SK-N-MC (cell line): ENCODE measurements around the gene HSPA1L.
"Not testable (repeated sequence)": the region's sequence is repeated elsewhere in the genome, so short reads cannot be mapped to it uniquely, and the experiment has no call there.

Source experiments
- DNase-seq: peaks from one replicate; pipeline ENCODE4 v3.0.0-alpha.2; 2011; ENCODE audit warnings: low read depth, low spot score
- H3K27ac ChIP-seq: fragments of 200-600 bp; sonication (generic); 2 replicates; pipeline ENCODE4 v1.5.1; 2016; ENCODE audit warnings: mixed run types
- H3K36me3 ChIP-seq: fragments of 200-600 bp; sonication (generic); 2 replicates; pipeline ENCODE4 v1.6.1; 2017; ENCODE audit warnings: antibody characterized with exemption, low read length, mixed read lengths; ENCODE audit not compliant: insufficient read depth
- H3K4me3 ChIP-seq: fragments of 200-600 bp; sonication (generic); 2 replicates; pipeline ENCODE4 v1.5.1; 2016
- H3K9ac ChIP-seq: fragments of 200-600 bp; sonication (generic); 2 replicates; pipeline ENCODE4 v1.8.0; 2017; ENCODE audit warnings: mixed run types, mixed read lengths; ENCODE audit not compliant: insufficient read length
- H3K9me3 ChIP-seq: fragments of 200-600 bp; sonication (generic); 2 replicates; pipeline ENCODE4 v1.6.1; 2017; ENCODE audit warnings: low read depth, mild to moderate bottlenecking, antibody characterized with exemption, low read length, moderate library complexity, mixed read lengths
- EZH2 ChIP-seq: fragments of 200-600 bp; sonication (generic); IDR thresholded peaks from one replicate; pipeline ENCODE4 v1.6.1; 2017; ENCODE audit warnings: antibody characterized with exemption
- FOXP2 ChIP-seq: optimal IDR thresholded peaks from 2 replicates; pipeline ENCODE3; 2011; ENCODE audit warnings: mild to moderate bottlenecking, moderate library complexity; ENCODE audit not compliant: insufficient read depth; ENCODE audit errors: extremely low read length, control extremely low read depth
- POLR2AphosphoS5 ChIP-seq: IDR thresholded peaks from 2 replicates; pipeline ENCODE4 v1.6.1; 2012; ENCODE audit warnings: mild to moderate bottlenecking, low read depth, low read length, borderline replicate concordance

Gene HSPA1L

DNA sequence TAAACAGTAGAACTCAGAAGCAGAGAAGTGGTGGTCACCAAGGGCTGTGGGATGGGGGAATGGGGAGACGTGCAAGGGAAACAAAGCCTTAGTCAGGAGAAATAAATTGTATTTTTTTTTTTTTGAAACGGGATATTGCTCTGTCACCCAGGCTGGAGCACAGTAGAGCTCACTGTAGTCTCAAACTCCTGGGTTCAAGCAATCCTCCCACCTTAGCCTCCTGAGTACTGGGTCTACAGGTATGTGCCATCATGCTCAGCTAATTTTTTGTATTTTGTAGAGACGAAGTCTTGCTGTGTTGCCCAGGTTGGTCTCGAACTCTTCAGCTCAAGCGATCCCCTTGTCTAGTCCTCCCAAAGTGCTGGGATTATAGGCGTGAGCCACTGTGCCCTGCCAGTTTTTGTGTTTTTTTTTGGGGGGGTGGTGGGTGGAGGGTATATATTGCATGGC is 15.8 kb upstream of the HSPA1L start:
- H3K4me3 ChIP-seq = peak overlapping the region; percentile 96
- H3K9ac ChIP-seq = peak overlapping the region; percentile 83
- no peak for TF ChIP-seq EZH2
- no peak for TF ChIP-seq POLR2AphosphoS5
- no peak for TF ChIP-seq FOXP2
- H3K9me3 ChIP-seq = no peaks in the 10 kb centered on the region
- DNase-seq = no peak
- H3K36me3 ChIP-seq = peaks cover 2% of the 10 kb centered on the region
- H3K27ac ChIP-seq = peak overlapping the region; percentile 85; the same call in 1 of the 2 replicates

DNA sequence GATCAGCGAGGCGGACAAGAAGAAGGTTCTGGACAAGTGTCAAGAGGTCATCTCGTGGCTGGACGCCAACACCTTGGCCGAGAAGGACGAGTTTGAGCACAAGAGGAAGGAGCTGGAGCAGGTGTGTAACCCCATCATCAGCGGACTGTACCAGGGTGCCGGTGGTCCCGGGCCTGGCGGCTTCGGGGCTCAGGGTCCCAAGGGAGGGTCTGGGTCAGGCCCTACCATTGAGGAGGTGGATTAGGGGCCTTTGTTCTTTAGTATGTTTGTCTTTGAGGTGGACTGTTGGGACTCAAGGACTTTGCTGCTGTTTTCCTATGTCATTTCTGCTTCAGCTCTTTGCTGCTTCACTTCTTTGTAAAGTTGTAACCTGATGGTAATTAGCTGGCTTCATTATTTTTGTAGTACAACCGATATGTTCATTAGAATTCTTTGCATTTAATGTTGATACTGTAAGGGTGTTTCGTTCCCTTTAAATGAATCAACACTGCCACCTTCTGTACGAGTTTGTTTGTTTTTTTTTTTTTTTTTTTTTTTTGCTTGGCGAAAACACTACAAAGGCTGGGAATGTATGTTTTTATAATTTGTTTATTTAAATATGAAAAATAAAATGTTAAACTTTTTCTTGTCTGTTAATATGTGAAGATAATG is 14.7 kb upstream of the HSPA1L start:
- Histone ChIP-seq H3K36me3 (no peaks in the 10 kb centered on the region), H3K9ac (peak overlapping the region; percentile 83), H3K4me3 (peak overlapping the region; percentile 96), H3K27ac (peak overlapping the region; percentile 85; the same call in 1 of the 2 replicates), H3K9me3 (no peaks in the 10 kb centered on the region)
- no peak for TF ChIP-seq EZH2
- peak; percentile 73 for DNase-seq

DNA sequence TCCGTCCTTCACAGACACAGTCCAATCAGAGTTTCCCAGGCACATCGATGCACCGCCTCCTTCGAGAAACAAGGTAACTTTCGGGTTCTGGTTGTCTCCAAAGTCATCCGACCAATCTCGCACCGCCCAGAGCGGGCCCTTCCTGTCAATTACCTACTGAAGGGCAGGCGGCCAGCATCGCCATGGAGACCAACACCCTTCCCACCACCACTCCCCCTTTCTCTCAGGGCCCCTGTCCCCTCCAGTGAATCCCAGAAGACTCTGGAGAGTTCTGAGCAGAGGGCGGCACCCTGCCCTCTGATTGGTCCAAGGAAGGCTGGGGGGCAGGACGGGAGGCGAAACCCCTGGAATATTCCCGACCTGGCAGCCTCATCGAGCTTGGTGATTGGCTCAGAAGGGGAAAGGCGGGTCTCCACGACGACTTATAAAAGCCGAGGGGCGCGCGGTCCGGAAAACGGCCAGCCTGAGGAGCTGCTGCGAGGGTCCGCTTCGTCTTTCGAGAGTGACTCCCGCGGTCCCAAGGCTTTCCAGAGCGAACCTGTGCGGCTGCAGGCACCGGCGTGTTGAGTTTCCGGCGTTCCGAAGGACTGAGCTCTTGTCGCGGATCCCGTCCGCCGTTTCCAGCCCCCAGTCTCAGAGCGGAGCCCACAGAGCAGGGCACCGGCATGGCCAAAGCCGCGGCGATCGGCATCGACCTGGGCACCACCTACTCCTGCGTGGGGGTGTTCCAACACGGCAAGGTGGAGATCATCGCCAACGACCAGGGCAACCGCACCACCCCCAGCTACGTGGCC is 12.4 kb upstream of the HSPA1L start, which contains the start of gene HSPA1B:
Gene HSPA1B, plus strand, starts transcription at position 453 of the 794 bp plus-strand sequence. Its CDS starts 213 bp downstream, at position 666.
- peak within 1 kb of the TSS; percentile 87 for H3K9ac ChIP-seq
- peak; percentile 96 for DNase-seq
- H3K36me3 ChIP-seq = no peaks in the 10 kb centered on the region
- TF ChIP-seq FOXP2 (peak; percentile 22), POLR2AphosphoS5 (peak; percentile 100), EZH2 (no peak)
- H3K27ac ChIP-seq = peak within 1 kb of the TSS; percentile 98
- H3K9me3 ChIP-seq = no peaks in the 10 kb centered on the region
- H3K4me3 ChIP-seq = peak within 1 kb of the TSS; percentile 88

DNA sequence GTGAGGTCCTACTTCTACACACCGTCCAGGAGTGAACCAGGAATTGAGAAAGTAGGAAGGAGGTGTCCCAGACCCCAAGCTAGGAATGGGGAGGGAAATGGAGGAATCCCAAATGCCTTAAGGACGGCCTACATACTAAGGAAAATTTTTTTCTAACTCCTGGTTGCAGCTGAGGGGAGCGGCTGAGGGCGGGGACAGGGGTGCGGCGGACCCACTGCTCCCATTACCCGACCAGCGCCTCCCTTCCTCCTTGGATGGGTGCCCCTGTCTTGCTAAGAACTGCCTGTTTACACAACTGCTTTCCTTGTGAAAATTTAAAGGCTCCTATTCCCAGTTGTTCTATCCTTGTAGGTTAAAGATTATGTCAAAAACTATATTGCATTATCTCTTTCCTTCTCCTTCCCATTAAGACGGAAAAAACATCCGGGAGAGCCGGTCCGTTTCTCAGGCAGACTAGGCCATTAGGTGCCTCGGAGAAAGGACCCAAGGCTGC is 11.8 kb upstream of the HSPA1L start:
- DNase-seq = no peak
- H3K4me3 ChIP-seq = peak overlapping the region; percentile 88
- H3K9ac ChIP-seq = peak overlapping the region; percentile 87
- peak overlapping the region; percentile 98 for H3K27ac ChIP-seq
- no peaks in the 10 kb centered on the region for H3K9me3 ChIP-seq
- TF ChIP-seq EZH2 = no peak
- no peak for TF ChIP-seq FOXP2
- no peak for TF ChIP-seq POLR2AphosphoS5
- no peaks in the 10 kb centered on the region for H3K36me3 ChIP-seq

DNA sequence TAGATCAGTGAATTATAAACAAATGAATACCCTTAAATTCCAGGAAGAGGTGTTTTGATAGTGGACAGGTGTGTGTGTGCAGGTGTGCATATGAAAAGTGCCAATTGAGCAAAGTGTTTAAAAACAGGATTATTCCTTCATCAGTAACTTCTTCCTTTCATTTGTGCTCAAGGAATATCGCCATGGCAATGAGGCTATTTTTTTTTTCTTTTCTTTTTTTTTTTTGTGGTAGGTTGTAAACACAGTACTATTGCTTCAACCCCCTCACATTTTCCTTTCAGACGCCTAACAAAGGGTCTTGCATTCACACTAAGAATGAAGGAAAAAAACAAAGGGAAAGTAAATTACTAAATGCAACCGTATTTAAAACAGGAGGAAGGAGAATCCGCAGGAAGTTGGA is 10.5 kb upstream of the HSPA1L start:
- H3K27ac ChIP-seq = no peak overlapping the region
- no peak overlapping the region for H3K9ac ChIP-seq
- no peak overlapping the region for H3K4me3 ChIP-seq
- no peaks in the 10 kb centered on the region for H3K36me3 ChIP-seq
- no peak for TF ChIP-seq FOXP2
- no peak for TF ChIP-seq EZH2
- TF ChIP-seq POLR2AphosphoS5 = no peak
- DNase-seq = no peak
- H3K9me3 ChIP-seq = no peaks in the 10 kb centered on the region

DNA sequence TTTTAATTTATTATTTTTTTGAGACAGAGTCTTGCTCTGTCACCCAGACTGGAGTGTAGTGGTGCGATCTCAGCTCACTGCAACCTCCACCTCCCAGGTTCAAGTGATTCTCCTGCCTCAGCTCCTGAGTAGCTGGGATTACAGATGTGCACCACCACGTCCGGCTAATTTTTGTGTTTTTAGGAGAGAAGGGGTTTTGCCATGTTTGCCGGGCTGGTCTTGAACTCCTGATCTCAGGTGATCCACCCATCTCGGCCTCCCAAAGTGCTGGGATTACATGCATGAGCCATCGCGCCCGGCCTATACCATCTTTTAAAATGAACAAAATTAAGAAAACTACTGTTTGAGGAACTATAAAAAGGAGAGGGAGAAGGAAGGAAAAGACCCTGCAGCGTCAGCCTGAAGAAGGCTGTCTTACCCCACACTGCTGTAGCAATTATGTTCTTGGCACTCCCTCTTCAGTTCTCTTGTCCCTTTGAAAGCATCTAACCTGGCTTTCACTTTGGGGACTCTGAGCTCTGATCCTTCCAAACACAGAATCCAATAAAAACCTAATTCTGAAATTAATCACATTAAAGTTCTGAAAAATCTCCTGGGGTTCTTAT is 8.6 kb upstream of the HSPA1L start:
- H3K9ac ChIP-seq, H3K4me3 ChIP-seq, H3K9me3 ChIP-seq, H3K36me3 ChIP-seq, DNase-seq: not testable (repeated sequence)
- peak overlapping the region; percentile 19; the same call in 1 of the 2 replicates for H3K27ac ChIP-seq

DNA sequence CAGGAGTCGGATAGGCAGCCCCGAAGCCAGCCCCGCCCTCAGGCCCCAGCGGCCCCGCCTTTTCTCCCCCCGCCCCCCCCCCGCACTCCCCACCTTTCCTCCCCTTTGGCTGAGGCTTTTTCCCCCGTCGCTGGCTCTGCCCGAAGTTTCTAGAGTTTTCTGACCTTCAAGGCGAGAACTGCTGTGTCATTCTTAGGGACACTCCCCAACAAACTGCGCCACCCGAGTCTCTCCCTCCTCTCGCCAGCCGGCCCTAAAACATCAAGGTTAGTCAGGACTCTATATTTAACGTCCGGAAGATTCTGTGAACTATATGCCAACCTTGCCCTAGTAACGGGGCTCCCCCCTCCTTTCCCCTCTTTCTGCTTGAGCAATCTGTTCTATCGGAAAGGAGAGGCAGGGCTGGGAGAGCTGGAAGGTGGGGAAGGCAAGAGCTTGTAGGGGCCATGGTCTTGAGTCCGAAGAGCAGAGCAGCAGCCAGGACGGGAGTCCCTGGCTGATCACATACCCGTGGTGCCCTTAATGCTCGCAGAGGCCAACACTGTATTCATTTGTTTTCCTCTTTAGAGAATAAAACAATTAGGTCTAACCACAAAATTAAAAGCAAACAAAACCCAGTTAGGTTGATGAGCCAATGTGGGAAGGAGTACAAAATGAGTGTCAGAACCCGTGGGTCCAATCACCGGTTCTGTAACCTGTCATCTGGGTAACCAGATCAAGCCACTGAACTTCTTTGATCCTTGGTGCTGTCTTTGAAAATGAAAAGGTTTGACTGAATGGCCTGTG is 7.1 kb upstream of the HSPA1L start:
- H3K4me3 ChIP-seq = peak overlapping the region; percentile 54
- peak overlapping the region; percentile 58 for H3K27ac ChIP-seq
- no peaks in the 10 kb centered on the region for H3K36me3 ChIP-seq
- H3K9ac ChIP-seq = peak overlapping the region; percentile 52
- DNase-seq = no peak
- H3K9me3 ChIP-seq = no peaks in the 10 kb centered on the region
- TF ChIP-seq POLR2AphosphoS5 = no peak; the same call in 1 of the 2 replicates
